Right atrium auricular region (tissue), 2 donors: Measurements from ENCODE around the gene ATG10. TPM values are rescaled to one million over a fixed set of nuclear protein-coding genes. Genes with fewer than 3 reads are reported as not detected.

Experiments used
- DNase-seq: peaks from one replicate; pipeline ENCODE4 v3.0.0-alpha.2; 2019; ENCODE audit warnings: low spot score
- H3K27ac ChIP-seq, 2 donors: fragments of 200-600 bp; sonication (generic); 1 replicate in 1 of 2; 2 replicates in 1 of 2; pipeline ENCODE4 v1.5.1; 2016 to 2019
- H3K27me3 ChIP-seq, 2 donors: fragments of 200-600 bp; sonication (generic); one replicate each; pipeline versions ENCODE4 v1.5.1 to v1.6.0; 2017 to 2019
- H3K36me3 ChIP-seq: fragments of 200-600 bp; sonication (generic); one replicate; pipeline ENCODE4 v1.5.1; 2016
- H3K4me1 ChIP-seq, 2 donors: fragments of 200-600 bp; sonication (generic); one replicate each; pipeline versions ENCODE4 v1.5.1 to v1.6.0; 2017 to 2019
- H3K4me3 ChIP-seq, 2 donors: fragments of 200-600 bp; sonication (generic); 1 replicate in 1 of 2; 2 replicates in 1 of 2; pipeline ENCODE4 v1.5.1; 2017 to 2019; ENCODE audit warnings: mild to moderate bottlenecking in 1 of 2, moderate library complexity in 1 of 2
- H3K9me3 ChIP-seq, 2 donors: fragments of 200-600 bp; sonication (generic); one replicate each; pipeline ENCODE4 v1.5.1; 2019
- total RNA-seq, 2 donors: library from RNA; depleted of rRNA; stranded (reverse); fragments of >200 nt; gene quantifications; one replicate each; pipeline ENCODE4 v1.1.0, GENCODE V29; 2016
- TF ChIP-seq, protein P1 (sequence below), 2 donors: fragments of 200-600 bp; sonication (generic); IDR thresholded peaks; one replicate each; pipeline ENCODE4 v1.5.1; 2019; ENCODE audit warnings: antibody characterized with exemption in 2 of 2

ATG10 gene
- total RNA-seq, 2 donors from 2014 or later: 4.2 to 5.6 TPM

DNA sequence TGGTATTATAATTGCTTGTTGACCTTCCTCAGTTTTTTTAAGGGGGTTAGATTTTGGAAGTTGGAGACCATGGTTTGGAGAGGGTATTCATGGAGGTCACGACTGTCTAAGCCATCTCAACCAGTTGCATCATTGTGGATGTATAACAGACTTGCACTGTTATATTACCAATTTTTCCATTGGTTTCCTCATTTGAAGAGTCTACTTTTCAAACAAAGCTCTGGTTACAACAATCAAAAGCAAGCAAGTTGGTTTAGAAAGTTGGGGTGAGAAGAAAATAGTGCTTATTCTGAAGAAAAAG, 203.0 kb downstream of the ATG10 start:
- Histone ChIP-seq H3K4me3 (no peak overlapping the region), H3K4me1 (peaks cover 0 to 4% of the 10 kb centered on the region in 2 donors), H3K9me3 (no peaks in the 10 kb centered on the region), H3K27me3 (no peaks in the 10 kb centered on the region), H3K36me3 (no peaks in the 10 kb centered on the region), H3K27ac (no peak overlapping the region)
- TF ChIP-seq, protein P1, sequence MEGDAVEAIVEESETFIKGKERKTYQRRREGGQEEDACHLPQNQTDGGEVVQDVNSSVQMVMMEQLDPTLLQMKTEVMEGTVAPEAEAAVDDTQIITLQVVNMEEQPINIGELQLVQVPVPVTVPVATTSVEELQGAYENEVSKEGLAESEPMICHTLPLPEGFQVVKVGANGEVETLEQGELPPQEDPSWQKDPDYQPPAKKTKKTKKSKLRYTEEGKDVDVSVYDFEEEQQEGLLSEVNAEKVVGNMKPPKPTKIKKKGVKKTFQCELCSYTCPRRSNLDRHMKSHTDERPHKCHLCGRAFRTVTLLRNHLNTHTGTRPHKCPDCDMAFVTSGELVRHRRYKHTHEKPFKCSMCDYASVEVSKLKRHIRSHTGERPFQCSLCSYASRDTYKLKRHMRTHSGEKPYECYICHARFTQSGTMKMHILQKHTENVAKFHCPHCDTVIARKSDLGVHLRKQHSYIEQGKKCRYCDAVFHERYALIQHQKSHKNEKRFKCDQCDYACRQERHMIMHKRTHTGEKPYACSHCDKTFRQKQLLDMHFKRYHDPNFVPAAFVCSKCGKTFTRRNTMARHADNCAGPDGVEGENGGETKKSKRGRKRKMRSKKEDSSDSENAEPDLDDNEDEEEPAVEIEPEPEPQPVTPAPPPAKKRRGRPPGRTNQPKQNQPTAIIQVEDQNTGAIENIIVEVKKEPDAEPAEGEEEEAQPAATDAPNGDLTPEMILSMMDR (IDR thresholded peaks at IDR 0.05): peak in 1 of 2 donors; percentile 9
- DNase-seq: no peak

DNA sequence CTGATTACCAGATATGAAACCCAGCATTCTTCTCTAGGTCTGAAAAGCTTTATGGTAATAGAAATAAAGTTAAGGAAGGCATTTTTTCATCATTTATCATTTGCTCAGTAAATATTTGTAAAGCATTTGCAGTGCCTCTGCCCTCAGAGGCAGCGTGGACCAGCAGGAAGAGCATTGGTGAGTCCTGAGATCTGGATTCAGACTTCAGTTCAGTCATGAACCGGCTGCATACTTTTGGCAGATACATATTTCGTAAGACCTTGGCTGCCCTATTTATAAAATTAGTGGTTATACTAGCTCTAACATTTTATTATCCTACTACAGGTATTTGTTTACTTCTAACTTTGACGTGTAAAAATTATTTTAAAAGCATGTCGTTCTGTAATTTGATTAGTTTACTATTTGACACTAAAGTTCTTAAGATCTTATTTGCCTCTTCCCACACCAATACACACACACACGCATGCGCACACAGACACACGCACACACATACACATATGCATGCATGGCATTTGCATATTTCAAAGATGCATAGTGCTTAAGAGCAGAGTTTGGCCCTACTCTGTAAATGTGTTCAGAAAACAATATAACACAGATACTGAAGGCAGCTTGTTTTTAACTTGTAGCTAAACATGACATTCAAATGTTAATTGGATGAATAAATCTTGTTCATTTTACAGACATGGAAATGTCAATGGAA, 204.4 kb downstream of the ATG10 start:
- TF ChIP-seq, protein P1 (IDR thresholded peaks at IDR 0.05): no peak
- no peak for DNase-seq
- Histone ChIP-seq H3K9me3 (no peaks in the 10 kb centered on the region), H3K27me3 (no peaks in the 10 kb centered on the region), H3K36me3 (no peaks in the 10 kb centered on the region), H3K4me3 (no peak overlapping the region), H3K27ac (no peak overlapping the region), H3K4me1 (peaks cover 0 to 4% of the 10 kb centered on the region in 2 donors)

DNA sequence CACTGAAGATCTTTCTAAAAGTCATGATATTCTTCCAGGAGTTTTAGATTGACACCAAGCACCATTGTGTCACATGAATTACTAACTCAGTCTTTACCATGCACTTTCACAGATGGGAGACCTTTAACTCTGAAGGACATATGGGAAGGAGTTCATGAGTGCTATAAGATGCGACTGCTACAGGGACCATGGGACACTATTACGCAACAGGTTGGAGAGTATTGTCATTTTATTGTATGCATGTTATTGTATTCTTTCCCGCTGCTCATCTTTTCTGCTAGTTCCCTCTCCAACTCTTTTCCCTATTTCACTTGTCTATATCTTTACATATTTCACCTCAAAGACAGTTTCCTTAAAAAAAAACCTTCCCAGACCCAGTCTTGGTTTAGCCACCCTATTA, 206.6 kb downstream of the ATG10 start:
- no peaks in the 10 kb centered on the region for H3K36me3 ChIP-seq
- H3K4me3 ChIP-seq: no peak overlapping the region
- TF ChIP-seq, protein P1 (IDR thresholded peaks at IDR 0.05): no peak
- H3K27ac ChIP-seq: no peak overlapping the region
- no peak for DNase-seq
- H3K9me3 ChIP-seq: no peaks in the 10 kb centered on the region
- peaks cover 0 to 4% of the 10 kb centered on the region in 2 donors for H3K4me1 ChIP-seq
- no peaks in the 10 kb centered on the region for H3K27me3 ChIP-seq

DNA sequence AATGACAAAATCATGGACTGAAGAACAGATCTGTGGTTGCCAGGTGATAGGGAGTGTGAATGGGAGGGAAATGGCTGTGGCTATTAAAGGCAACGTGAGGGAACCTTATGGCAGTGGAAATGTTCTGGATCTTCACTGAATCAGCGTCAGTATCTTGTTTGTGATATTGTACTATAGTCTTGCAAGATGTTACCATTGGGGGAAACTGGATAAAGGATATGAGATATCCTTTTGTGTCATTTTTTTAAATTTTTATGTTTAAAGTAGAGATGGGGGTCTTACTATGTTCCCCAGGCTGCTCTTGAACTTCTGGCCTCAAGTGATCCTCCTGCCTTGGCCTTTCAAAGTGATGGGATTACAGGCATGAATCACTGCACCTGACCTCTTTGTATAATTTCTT, 210.8 kb downstream of the ATG10 start:
- Histone ChIP-seq H3K9me3 (no peaks in the 10 kb centered on the region), H3K4me1 (no peaks in the 10 kb centered on the region), H3K27me3 (no peaks in the 10 kb centered on the region), H3K36me3 (no peaks in the 10 kb centered on the region), H3K4me3 (no peak overlapping the region), H3K27ac (no peak overlapping the region)
- no peak for DNase-seq
- TF ChIP-seq, protein P1 (IDR thresholded peaks at IDR 0.05): no peak

DNA sequence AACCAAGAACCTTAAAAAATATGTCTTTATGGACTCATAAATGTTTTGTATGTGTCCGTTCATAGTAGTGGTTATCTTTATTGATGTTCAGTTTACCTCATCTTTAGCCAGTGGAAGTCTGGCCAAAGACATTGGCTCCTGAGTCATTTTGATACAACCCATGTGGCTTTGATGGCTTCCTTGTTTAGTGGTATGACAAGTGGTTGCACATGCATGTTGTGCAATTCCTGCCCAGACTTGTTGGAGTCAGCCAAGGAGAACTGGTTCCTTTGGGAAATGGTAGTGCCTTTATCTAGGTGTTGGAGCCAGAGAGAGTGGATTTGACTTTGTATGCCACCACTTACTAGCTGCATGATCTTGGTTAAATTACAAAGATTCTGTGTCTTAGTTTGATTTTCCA, 212.0 kb downstream of the ATG10 start:
- no peaks in the 10 kb centered on the region for H3K4me1 ChIP-seq
- H3K36me3 ChIP-seq: no peaks in the 10 kb centered on the region
- TF ChIP-seq, protein P1 (IDR thresholded peaks at IDR 0.05): no peak
- no peak overlapping the region for H3K27ac ChIP-seq
- H3K27me3 ChIP-seq: no peaks in the 10 kb centered on the region
- DNase-seq: peak; percentile 61
- H3K4me3 ChIP-seq: no peak overlapping the region
- no peaks in the 10 kb centered on the region for H3K9me3 ChIP-seq

DNA sequence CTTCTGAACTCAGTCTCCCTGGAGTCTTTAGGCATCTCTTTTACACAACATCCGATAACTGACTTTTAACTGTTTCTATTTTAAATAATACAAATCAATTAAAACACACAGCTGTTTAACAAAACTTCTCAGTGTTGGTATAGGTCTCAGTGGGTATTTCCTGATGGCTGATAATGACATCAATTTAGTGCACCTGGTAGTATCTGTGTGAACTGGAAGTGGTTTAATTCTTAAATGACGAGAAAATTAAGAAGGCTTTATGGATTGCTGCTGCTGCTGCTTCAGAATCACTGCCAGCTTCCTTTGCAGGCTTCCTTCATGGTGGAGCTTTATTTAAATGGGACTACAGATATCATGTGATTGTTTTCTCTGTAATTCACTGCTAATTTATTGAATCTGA, 214.0 kb downstream of the ATG10 start:
- Histone ChIP-seq H3K9me3 (no peaks in the 10 kb centered on the region), H3K27me3 (no peaks in the 10 kb centered on the region), H3K27ac (no peak overlapping the region), H3K4me3 (no peak overlapping the region), H3K36me3 (no peaks in the 10 kb centered on the region), H3K4me1 (no peaks in the 10 kb centered on the region)
- no peak for DNase-seq
- TF ChIP-seq, protein P1 (IDR thresholded peaks at IDR 0.05): no peak
